HL-60/S4 (cell line): ENCODE data around the gene TMEM187.

Experiments
- in situ Hi-C: fragments of 300-500 bp; cut with MboI; formaldehyde crosslinking; loops from 2 replicates; pipeline ENCODE4 v1.14.3; 2022; ENCODE audit warnings: low sequenced_read_pairs

TMEM187 gene

DNA sequence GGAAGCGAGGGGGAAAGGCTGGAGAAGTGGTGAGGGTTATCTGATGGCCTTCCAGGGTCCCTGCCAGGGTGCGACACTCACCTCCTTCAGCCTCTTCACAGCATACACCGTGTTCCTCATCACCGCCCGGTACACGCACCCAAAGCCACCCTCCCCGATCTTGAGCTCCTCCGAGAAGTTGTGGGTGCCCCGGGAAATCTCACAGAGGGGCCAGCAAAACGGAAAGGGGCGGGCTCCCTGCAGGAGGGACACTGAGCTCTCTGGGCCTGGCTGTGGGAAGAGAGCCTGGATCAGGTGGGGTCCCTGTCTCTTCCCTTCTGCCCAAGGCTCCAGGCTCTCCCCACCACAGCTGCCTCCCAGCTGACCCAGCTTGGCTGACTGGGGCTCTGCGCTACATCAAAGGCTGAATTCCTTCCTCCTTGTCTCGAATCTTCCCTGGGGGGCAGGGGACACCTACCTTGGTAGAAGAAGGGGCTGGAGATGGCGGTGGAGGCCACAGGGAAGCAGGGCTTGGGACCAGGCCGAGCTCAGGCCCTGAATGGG is 46.0 kb downstream of the TMEM187 start:
- in situ Hi-C loops, result no loop called here

DNA sequence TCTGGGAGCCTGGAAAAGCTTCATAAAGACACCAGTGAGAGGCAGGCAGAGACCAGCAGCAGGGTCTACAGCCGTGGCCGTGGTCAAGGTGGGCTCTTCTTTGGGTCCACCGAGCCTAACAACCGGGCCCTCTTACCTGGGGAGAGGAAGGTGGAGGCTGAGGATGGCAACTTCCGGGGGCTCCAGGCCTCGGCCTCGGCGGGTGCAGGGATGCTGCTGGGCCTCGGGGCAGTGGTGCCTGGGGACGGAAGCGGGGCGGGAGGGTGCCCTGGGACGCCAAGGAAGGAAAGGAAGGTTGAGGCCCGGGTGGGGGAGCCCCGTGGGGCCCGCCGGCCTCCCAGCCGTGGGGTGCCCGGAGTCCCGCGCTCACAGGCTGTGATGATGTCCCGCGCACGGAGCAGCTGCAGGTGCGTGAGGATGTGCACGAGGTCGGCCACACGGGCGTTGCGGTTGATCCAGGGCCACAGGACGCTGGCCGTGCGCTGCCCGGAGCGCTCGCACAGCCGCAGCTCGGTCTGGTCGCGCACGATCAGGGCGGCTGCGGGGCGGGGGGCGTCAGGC is 46.6 kb downstream of the TMEM187 start:
- in situ Hi-C loops, result no loop called here

DNA sequence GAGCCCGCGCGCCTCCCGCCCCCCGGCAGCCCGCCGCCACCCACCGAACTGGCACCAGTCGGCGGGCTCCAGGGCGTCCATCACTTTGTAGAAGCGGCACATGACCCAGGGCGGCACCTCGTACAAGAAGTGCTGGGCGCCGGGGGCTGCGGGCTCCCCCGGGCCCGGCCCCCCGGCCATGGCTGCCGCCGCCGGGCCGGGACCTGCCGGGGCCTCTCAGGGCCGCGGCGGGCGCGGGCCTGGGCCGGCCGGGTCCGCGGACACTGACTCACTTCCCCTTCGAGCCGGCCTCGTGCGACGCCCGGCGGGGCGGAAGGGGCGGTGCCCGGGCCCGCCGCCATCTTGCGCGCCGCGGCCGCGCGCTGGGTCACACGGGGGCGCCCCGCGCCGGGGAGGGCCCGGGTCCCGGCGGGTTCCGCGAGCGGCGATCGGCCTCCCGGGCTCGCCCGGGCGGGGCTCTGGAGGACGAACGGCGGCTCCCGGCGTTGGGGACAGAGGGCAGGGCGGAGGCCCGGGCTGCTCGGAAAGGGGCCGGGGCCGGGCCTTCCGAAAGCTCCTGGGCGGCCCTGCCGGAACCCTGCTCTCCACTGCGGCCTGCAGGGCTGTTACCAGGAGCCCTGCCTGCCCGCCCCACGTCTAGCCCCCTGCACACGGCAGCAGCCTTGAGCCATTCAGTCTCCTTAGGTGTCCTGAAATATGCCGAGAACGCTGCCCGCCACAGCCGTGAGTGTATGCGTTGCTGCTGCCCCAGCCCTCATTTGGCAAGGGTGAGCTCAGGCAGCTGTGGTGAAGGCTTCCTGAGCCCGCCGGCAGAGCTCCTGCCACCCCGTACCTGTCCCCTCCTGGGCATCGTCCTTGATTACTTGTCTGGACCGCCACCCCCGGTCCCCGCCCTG is 47.3 kb downstream of the TMEM187 start, which contains the start of gene IRAK1:
Gene IRAK1, minus strand, starts transcription at position 270 of the 896 bp plus-strand sequence. Its CDS starts 90 bp downstream, at position 180.
- in situ Hi-C loops, result no loop called here

DNA sequence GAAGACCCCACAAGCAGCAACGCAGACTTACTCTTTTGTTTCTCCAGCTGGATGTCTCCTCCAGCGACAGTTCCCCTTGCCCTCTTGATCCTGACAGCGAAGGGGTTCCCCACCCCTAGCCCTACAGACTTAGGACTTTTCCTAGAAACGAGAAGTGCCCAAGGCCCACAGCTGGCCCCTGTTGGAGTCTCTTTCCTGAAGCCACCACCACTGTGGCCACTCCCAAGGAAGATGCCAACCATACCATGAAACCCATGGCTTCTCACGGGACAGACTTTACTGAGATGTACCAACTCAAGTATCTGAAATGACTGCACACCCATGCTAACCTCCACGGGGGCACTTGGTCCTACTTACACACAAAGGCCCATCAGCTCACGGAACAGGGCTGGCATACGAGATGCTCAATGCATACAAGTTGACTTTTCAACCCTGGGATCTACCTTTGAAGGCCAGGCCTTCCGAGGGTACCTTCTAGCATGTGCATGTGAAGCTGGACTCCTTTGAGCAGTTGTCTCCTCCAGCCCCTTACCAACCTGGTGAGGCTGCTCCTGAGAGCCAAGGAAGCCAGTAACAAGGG is 48.1 kb downstream of the TMEM187 start:
- in situ Hi-C loops, result no loop called here

DNA sequence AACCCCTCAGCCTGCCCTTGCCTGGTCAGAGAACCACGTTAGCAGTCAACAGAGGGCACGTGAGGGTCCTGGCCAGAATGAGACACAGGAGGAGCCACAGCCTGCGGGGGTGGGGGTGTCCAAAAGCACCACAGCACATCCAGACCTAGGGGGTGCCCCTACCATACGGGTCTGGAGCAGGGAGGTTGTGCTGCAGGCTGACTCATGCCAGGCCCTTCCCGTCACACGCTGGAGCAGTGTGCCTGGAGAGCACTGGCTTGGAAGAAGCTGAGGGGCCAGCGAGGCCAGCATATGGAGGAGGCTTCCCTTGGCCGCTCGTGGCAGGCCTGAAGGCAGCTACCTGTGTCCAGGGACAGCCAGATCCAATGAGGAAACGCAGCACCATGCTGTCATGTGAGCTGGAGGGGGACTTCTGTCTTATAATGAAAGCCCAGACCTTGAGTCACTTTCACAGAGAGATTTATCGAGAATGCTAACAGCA is 48.6 kb downstream of the TMEM187 start:
- in situ Hi-C loops, result no loop called here

DNA sequence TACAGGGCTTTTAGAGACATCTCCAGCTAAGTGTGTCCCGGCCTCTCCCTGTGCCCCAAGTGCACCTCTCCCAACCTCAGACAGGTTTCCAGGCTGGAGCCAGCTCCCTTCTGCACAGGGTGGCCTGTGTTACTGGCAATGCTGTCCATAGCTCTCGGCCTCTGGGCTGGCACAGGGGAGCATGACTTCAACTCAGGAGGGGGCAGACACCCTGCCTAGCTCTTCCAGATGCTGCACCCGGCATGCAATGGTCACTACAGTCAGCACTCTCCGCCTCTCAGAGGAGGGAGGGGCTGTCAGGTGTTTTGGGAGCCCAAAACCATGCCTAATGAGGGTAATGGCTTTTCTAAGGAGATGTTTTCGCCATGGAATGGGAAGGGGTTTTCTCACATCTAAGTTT is 49.6 kb downstream of the TMEM187 start:
- in situ Hi-C loops, result no loop called here

DNA sequence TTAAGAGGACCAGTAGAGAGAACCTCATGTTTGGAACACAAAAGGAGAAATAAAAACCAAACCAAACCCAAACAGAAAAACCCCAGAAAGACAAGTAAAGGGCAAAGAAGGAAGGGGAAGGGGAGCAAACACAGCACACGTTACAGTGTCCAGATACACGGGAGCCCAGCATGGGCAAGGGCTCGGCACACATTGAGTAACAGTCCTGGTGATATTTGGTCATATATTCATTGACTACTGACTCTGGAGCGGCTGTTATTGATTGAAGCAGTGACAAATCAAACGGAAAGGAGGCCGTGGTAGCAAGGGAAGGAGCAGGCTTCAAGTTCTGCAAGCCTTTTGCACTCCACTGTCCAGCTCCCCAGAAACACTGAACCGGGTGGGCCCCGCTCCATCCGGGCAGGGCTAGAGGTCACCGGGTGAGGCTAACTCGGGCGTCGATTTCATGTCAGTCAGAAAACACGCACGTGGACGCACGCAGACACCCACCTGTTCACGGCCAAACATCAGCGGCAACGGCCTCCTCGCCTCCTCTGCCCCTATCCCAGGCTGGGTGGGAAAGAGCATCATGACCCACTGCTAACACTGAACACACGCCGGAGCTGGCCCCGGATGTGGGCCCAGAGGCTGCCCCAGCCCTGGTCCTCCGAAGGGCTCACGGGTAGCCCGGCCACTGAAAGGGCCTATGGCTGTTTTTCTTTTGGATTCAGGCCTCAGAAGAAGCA is 50.9 kb downstream of the TMEM187 start:
- in situ Hi-C loops, result no loop called here

DNA sequence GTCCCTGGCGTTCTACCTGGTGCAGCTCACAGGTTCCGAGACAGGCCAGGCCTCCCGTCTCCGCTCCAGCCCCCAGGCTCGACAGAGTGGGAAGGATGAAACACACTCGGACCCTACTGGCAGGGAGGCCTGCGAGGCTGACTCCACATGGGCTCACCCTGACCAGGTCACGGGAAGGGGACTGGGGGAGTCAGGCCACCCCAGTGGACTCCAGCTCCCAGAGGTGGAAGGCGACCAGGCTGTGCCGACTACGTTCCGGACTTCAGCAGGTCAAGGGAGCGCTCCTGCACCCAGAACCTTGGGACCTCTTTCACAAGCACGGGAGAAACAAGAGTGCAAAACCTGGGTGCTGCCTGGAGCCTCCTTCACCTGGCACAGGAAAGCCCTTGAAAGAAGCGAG is 51.7 kb downstream of the TMEM187 start:
- in situ Hi-C loops, result no loop called here

DNA sequence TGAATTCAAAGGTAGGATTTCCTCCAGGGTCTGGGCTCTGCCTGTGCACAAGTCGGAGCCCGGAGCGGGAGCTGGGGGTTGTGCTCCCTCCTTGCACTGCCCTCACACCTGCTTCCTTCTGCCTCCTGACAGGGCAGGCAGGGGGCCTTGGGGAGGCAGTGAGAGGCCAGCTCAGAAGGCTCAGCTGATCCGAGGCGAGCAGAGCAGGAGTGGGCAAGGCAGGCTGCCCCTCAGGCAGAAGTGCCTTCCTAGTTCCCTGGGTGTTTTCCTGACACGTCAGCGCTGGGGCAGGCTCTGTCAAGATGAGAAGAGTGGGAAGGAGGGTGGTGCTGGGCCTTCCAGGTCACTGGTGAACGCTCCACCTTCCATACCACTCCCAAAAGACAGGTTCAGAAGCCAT is 52.7 kb downstream of the TMEM187 start:
- in situ Hi-C loops, result no loop called here

DNA sequence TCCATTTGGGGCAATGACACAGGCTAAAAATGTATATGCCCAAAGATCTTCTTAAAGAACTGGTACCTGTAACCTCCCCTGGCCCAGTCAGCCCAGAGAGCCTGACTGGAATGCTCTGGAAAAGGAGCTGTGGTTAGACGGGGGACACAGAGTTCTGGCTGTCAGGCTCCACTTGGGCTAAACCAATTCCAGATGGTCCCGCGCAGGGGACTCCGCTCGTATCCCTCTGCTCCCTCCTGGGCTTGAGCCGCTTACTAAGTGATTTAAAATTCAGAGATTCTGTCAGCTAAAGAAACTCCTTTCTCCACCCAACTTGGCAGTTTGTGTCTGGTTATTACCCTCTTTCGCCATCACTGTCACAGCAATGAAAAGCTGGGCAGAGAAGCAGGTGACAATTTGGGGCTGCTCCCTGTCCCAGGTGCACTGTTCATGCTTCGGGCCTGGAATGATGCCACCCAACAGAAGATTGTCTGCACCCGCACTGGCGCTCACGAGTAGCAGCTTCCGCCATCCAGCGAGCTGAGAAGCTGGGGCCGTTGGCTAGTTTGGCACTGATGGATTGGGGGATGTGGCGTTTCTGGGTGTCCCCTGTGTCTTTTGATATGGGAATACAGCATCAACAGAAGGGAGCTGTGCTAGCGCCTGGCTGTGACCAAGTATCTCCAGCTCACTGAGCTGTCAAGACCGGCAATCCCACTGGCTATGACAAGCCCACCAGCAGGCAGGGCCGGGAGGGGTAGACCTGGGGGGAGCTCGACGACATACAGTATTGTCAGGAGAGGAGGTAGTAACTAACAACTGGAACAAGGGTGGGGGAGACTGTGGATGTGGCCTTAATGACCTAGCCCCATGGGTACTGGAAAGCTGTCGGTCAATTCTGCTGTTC is 53.8 kb downstream of the TMEM187 start:
- in situ Hi-C loops, result no loop called here

DNA sequence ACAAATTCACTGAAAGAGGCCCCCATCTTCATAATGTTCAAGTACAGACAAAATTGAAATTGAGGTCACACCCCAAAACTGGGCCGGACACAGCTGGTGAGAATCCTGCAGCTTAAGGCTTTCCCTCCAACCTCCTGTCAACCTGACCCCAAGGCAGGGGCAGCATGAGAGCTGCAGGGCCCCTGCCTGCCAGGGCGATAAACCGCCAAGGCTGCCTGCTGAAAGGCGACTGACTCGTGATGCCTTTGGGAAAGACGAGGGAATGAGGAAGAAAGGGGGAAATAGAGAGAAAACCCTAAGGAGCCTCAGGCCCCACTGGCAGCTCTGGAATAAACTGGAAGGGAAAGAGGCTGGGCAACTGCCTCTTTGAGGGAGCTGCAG is 54.5 kb downstream of the TMEM187 start:
- in situ Hi-C loops, result no loop called here

DNA sequence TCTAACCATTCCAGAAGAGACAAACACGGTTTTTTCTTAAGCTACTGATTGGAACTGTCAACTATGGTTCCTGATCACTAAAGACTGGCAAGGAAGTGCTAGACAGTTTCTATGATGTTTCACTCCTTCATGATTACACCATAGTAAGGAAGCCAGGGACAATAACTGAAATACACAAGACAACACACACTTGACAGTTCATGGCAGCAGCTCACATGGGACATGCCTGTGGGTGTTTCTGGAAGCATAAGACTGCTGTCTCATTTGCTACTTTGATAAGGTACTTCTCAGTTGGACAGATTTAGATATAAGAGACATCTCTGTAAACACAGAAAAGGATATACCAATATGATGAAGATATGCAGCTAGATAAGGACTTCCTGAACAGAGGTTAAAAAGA is 55.4 kb downstream of the TMEM187 start:
- in situ Hi-C loops, result no loop called here

DNA sequence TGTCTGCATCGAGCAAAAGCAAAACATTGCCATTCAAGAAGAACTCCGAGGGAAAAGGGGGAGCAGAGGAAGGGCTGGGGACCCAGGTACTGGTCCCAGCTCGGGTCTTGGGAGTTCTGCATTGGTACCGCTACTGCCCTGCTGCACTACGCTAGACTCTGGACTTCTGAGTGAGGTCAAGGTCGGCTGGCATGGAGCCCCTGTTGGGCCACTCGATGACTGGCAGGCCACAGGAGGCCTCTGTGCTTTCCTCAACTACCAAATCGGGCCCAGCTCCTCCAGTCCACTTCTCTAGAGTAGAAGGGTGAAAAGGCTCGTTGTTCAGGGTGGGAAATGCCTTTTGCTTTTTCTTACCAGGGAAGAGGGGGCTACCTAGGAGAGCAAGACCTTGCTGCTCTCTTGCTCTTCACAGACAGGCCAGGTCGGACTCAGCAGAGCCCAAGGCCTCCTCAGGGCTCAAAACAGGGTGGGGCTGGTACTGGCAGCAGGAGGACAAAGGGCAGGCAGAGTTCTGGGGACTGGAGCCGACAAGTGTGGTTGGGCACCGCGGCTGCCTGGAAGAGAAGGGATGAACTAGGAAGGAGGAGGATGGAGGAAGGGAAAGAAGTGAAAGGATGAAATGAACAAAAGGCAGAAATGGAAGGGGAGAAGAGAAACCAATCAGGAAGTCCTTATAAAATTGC is 56.1 kb downstream of the TMEM187 start:
- in situ Hi-C loops, result no loop called here

DNA sequence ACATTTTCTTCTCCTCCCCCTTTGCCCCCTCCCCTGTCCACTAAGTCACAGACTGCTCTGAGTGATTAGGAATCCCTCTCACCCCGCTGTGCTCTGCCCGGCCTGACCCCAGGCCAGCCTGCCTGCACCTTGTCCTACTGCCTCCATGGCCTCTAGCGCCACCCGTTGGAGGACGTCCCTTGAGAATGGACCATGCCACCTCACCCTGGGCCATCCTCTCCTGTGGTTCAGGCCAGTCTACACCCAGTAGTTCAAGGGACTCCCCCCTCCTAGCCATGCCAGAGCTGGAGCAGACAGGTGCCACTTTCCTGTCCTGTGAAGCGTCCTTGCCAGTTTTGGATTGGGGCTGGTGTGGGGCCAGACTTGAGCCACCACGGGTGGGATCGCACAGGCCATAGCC is 56.9 kb downstream of the TMEM187 start:
- in situ Hi-C loops, result no loop called here

DNA sequence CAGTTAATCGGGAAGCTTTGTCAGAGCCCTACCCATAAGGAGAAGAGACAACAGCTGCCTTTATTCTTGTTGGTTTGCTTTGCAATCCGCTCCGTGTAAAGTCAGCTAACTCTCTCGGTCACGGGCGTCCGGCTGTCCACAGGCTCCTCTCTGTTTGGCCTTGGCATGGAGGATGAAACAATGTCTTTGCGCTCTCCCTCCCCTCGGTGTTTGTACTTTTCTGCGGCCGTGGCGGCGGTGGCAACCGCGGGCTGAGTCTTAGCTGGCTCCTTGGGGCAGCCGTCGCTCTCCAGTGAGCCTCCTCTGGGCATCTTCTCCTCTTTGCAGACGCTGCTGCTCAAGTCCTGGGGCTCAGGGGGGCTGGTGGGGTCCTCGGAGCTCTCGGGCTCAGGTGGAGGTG is 57.7 kb downstream of the TMEM187 start:
- in situ Hi-C loops, result no loop called here

DNA sequence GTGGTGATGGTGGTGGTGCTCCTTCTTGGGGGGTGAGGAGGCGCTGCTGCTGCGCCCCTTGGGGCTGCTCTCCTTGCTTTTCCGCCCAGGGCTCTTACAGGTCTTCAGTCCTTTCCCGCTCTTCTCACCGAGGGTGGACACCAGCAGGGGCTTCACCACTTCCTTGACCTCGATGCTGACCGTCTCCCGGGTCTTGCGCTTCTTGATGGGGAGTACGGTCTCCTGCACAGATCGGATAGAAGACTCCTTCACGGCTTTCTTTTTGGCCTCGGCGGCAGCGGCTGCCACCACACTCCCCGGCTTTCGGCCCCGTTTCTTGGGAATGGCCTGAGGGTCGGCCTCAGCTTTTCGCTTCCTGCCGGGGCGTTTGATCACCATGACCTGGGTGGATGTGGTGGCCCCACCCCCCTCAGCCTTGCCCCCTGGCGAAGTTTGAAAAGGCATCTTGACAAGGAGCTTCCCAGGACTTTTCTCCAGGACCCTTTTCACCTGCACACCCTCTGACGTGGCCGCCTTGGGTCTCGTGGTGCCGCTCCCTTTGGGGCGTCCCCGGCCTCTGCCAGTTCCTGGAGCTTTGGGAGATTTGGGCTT is 58.3 kb downstream of the TMEM187 start:
- in situ Hi-C loops, result no loop called here

DNA sequence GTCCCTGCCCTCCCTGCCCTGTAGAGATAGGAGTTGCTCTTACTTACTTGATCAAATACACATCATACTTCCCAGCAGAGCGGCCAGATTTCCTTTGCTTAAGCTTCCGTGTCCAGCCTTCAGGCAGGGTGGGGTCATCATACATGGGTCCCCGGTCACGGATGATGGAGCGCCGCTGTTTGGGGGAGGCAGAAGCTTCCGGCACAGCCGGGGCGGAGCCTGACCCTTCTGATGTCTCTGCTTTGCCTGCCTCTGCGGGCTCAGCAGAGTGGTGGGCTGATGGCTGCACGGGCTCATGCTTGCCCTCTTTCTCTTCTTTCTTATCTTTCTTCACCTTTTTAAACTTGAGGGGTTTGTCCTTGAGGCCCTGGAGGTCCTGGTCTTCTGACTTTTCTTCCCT is 59.6 kb downstream of the TMEM187 start:
- in situ Hi-C loops, result no loop called here

DNA sequence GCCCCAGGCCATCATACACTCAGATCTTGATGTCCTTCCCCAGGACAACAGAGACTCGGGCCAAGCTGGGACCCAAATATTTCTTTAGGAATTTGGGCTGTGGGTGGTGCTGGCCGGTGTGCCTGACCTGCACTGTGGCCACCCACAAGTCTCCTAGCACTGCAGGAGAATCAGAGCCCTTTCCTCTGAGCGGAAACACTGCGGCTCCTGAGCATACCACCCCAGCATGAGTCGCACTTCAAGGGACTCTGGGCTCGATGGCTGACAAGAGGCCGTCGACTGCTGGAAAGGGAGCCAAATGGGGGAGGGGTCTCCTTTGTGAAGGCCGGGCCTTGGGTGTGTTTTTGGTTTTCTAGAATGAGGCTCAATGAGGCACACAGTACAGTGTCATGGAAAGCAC is 60.1 kb downstream of the TMEM187 start:
- in situ Hi-C loops, result no loop called here
